Heart right ventricle (tissue), 16 donors: ENCODE results near the gene SLC25A12. TPM values are rescaled to one million over a fixed set of nuclear protein-coding genes. Genes with fewer than 3 reads are reported as not detected.

ENCODE experiments used
- ATAC-seq, 8 donors: fragments of 200-7000 bp; cut with Tn5 transposase; one replicate each; pipeline ENCODE4 v1.9.1; 2020; ENCODE audit warnings: mild to moderate bottlenecking in 8 of 8, moderate library complexity in 8 of 8, moderate number of reproducible peaks in 1 of 8
- DNase-seq, 2 donors: peaks; one replicate each; pipeline ENCODE4 v3.0.0-alpha.2; 2020
- H3K27ac ChIP-seq, 10 donors: fragments of 200-600 bp; sonication (generic) in 2 of 10; one replicate each; pipeline versions ENCODE4 v1.5.0 to v1.8.0; 2020 to 2022; ENCODE audit warnings: mild to moderate bottlenecking in 3 of 10
- H3K27me3 ChIP-seq, 7 donors: fragments of 200-600 bp; one replicate each; pipeline ENCODE4 v1.8.0; 2021 to 2022; ENCODE audit warnings: mild to moderate bottlenecking in 2 of 7
- H3K36me3 ChIP-seq, 9 donors: fragments of 200-600 bp; sonication (generic) in 1 of 9; one replicate each; pipeline versions ENCODE4 v1.5.0 to v1.8.0; 2020 to 2022; ENCODE audit warnings: mild to moderate bottlenecking in 2 of 9
- H3K4me1 ChIP-seq, 9 donors: fragments of 200-600 bp; sonication (generic) in 1 of 9; one replicate each; pipeline versions ENCODE4 v1.5.0 to v1.8.0; 2020 to 2022; ENCODE audit warnings: mild to moderate bottlenecking in 4 of 9
- H3K4me3 ChIP-seq, 10 donors: fragments of 200-600 bp; sonication (generic) in 2 of 10; one replicate each; pipeline versions ENCODE4 v1.5.0 to v1.8.0; 2020 to 2022; ENCODE audit warnings: mild to moderate bottlenecking in 7 of 10, moderate library complexity in 2 of 10
- H3K9me3 ChIP-seq, 11 donors: fragments of 200-600 bp in 10 of 11; sonication (generic) in 2 of 11; one replicate each; pipeline versions ENCODE4 v1.5.0 to v1.8.0; 2013 to 2022; ENCODE audit warnings: mild to moderate bottlenecking in 2 of 11, control low read depth in 1 of 11, moderate library complexity in 1 of 11
- WGBS, 2 donors: extraction: QIAGEN DNeasy Blood & Tissue Kit; methylation state at CpG; one replicate each; pipeline ENCODE4 v1.1.7; 2013; ENCODE audit warnings: inconsistent platforms in 1 of 2; 5-methylcytosine and 5-hydroxymethylcytosine counted together
- intact Hi-C, 10 donors: fragments of 100-400 bp; cut with DNase I; formaldehyde crosslinking; loops; one replicate each; pipeline versions ENCODE4 v1.11.1 to v1.14.2; 2022
- polyA plus RNA-seq, 2 donors: library from polyadenylated mRNA; stranded (reverse); fragments of 200-250 nt; gene quantifications; one replicate each; pipeline ENCODE4 v1.2.3, GENCODE V29; 2013
- total RNA-seq, 10 donors: library from RNA; stranded (reverse); fragmentation: NEBNext Ultra II Directional in 3 of 10; extraction: Animal tissue kit (Norgen Biotek cat#: 25700) in 3 of 10; gene quantifications; one replicate each; pipeline versions ENCODE4 v1.2.1 to v1.2.4, GENCODE V29; 2021 to 2023
- TF ChIP-seq, protein P1 (sequence below), 9 donors: fragments of 200-600 bp; sonication (generic) in 2 of 9; IDR thresholded peaks; one replicate each; pipeline versions ENCODE4 v1.5.0 to v1.8.0; 2021 to 2022; ENCODE audit warnings: antibody characterized with exemption in 9 of 9, mild to moderate bottlenecking in 5 of 9, moderate library complexity in 1 of 9
- donor health status: Arrhythmogenic right ventricular cardiomyopathy.
- donor health status: ischemic (EF 13 %, LVEDD 7.1; RV severe dilation, severe dysfunction).
- donor health status: healthy with polysubstance abuse.
- donor health status: DM: no; HTN: yes; CAD: no.
- donor health status: DM: no; HTN: no; CAD: no.
- donor health status: ischemic (EF 25% LVEDD 6.9; RV normal size, moderate dysfunction).
- donor health status: ischemic (EF 25% LVEDD 5.7; RV mildly dilated, moderate dysfunction).
- donor health status: healthy.
- donor health status: DM: yes; HTN: yes; CAD: no.
- donor health status: Ischemic cardiomyopathy.
- donor health status: ischemic (EF 35%, LVEDD 5.7; RV mildly dilated, moderate dysfunction).
- donor health status: nonischemic (EF 11% LVEDD 7.7; RV severe dilation, severe dysfunction).
- donor health status: DM: yes; HTN: yes; CAD: no.
- donor health status: PGD.
- donor health status: ischemic (EF 29% LVEDD 5.4; RV normal size, mild dysfunction).
- donor health status: nonischemic (EF 23%, LVEDD 6.1; RV moderate dilation, normal function).

SLC25A12 gene
- total and polyA plus RNA-seq, 12 donors, result 37.5 to 169 (median 122) TPM

DNA sequence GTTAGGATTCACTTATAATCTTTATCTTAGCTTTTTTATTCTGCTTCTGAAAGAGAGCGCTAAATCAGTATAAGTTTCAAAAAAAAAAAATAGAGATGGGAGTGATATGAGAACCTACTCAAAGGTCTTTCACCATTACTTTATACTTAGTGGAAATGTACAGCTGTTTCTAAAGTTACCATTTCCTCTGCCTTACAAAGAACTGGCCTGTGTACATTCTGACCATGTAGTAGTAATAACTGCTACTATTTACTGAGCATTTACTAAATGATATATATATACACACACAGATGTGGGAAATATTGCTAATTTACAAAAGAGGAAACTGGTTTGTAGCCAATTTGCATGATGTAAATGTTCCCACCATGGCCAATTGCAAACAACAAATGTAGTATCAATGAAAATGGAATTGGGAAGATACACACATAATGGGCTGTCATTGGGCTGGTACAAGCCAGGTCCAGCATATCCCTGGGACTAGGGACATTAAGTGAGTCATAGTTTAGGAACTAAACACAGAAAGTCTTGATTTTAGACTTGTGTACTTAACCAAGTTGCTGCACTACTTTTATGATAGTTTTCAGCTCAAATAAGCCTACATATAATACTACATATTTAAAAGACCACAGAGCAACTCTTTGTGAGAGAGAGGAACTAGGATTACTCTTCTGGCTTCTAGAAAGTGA, 139.6 kb downstream of the SLC25A12 start:
- TF ChIP-seq, protein P1, sequence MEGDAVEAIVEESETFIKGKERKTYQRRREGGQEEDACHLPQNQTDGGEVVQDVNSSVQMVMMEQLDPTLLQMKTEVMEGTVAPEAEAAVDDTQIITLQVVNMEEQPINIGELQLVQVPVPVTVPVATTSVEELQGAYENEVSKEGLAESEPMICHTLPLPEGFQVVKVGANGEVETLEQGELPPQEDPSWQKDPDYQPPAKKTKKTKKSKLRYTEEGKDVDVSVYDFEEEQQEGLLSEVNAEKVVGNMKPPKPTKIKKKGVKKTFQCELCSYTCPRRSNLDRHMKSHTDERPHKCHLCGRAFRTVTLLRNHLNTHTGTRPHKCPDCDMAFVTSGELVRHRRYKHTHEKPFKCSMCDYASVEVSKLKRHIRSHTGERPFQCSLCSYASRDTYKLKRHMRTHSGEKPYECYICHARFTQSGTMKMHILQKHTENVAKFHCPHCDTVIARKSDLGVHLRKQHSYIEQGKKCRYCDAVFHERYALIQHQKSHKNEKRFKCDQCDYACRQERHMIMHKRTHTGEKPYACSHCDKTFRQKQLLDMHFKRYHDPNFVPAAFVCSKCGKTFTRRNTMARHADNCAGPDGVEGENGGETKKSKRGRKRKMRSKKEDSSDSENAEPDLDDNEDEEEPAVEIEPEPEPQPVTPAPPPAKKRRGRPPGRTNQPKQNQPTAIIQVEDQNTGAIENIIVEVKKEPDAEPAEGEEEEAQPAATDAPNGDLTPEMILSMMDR (IDR thresholded peaks at IDR 0.05), result no peak
- Histone ChIP-seq H3K4me1 (no peaks in the 10 kb centered on the region), H3K27me3 (no peaks in the 10 kb centered on the region), H3K27ac (no peak overlapping the region), H3K4me3 (no peak overlapping the region), H3K9me3 (peaks cover 0 to 17% (median 0%) of the 10 kb centered on the region in 11 donors), H3K36me3 (peaks cover 0 to 87% (median 39%) of the 10 kb centered on the region in 9 donors)
- no peak for DNase-seq
- 96 to 100% methylated on average over 1 of the region's 1 CpG for WGBS, 2 donors
- no peak for ATAC-seq
- intact Hi-C loops, result no loop called here

DNA sequence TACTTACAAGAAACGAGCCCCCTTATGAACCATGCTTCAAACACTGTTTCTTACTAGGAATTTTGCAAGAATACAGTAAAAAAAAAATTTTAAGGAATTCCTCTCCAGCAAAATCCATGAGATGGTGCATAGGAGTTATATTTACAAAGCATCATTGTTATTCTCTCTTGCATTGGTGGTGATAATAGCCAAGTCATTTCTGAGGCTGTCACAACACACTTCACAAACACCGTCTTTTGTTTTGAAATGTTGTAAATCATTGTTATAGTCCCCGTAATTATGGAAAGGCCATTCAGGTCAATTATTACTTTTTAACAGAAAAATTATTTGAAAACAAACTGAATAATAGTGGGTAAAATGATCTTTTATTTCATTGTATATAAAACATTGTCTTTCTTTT, 146.7 kb downstream of the SLC25A12 start:
- no peak overlapping the region for H3K27ac ChIP-seq
- ATAC-seq (no peak), DNase-seq (no peak)
- intact Hi-C loops, result no loop called here
- H3K4me1 ChIP-seq, result no peaks in the 10 kb centered on the region
- H3K36me3 ChIP-seq, result peaks cover 0 to 98% (median 65%) of the 10 kb centered on the region in 9 donors
- H3K9me3 ChIP-seq, result no peaks in the 10 kb centered on the region
- TF ChIP-seq, protein P1 (IDR thresholded peaks at IDR 0.05), result no peak
- WGBS, 2 donors, result 95 to 96% methylated on average over 3 of the region's 3 CpGs
- H3K4me3 ChIP-seq, result no peak overlapping the region
- H3K27me3 ChIP-seq, result no peaks in the 10 kb centered on the region

DNA sequence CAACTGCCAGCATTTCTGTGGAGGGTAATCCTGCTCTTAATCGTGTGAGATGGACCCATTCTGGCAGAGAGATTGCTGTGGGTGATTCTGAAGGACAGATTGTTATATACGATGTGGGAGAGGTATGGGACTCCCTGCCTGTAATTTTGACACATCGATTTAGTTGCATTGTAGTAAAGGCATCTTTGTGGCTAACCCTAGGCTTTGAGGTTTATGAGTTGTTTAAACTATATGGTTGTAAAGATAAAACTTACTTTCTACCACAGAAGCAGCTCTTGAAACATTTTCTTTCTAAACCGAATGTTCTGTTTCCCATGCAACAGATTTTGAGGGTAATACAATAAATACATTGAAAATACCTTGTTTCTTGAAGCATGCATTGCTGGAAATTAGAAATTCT, 148.2 kb downstream of the SLC25A12 start:
- no peak for DNase-seq
- Histone ChIP-seq H3K27ac (no peak overlapping the region), H3K4me3 (no peak overlapping the region), H3K27me3 (no peaks in the 10 kb centered on the region), H3K4me1 (no peaks in the 10 kb centered on the region), H3K36me3 (peaks cover 0 to 98% (median 60%) of the 10 kb centered on the region in 9 donors), H3K9me3 (no peaks in the 10 kb centered on the region)
- TF ChIP-seq, protein P1 (IDR thresholded peaks at IDR 0.05), result no peak
- no peak for ATAC-seq
- 90 to 91% methylated on average over 4 of the region's 4 CpGs for WGBS, 2 donors
- intact Hi-C loops, result no loop called here

DNA sequence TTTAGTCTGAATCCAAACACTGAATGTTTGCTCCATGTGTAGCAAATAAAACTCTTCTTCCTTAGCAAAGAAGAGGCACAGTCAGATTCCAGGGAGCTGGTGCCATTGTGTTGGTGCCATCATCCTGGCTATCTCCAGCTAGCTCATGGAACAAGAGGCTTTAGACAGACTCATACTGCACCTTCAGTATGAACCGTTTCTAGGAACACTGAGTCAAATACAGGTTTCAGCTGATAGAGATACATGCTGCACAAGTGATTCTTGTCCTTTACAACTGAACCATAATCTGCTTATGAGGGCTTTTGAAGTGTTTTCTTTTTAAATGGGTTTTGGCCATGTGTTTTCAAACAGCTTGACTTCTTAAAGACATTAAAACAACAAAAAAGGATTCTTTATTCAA, 148.9 kb downstream of the SLC25A12 start:
- Histone ChIP-seq H3K36me3 (peaks cover 0 to 98% (median 54%) of the 10 kb centered on the region in 9 donors), H3K27ac (no peak overlapping the region), H3K4me1 (no peaks in the 10 kb centered on the region), H3K9me3 (no peaks in the 10 kb centered on the region), H3K27me3 (no peaks in the 10 kb centered on the region), H3K4me3 (no peak overlapping the region)
- TF ChIP-seq, protein P1 (IDR thresholded peaks at IDR 0.05), result no peak
- no peak for ATAC-seq
- WGBS, 2 donors, result 88 to 94% methylated on average over 1 of the region's 1 CpG
- no peak for DNase-seq
- intact Hi-C loops, result no loop called here
